ENCODE results near the gene AK8.

Gene AK8

GRCh38 chr9:132887181-132888120, 9.4 kb upstream of the AK8 start:
- no peak for DNase-seq

GRCh38 chr9:132886334-132886725, 8.2 kb upstream of the AK8 start:
- no peak for DNase-seq

GRCh38 chr9:132885720-132886333, 7.7 kb upstream of the AK8 start:
- DNase-seq = no peak

GRCh38 chr9:132883349-132884294, 5.5 kb upstream of the AK8 start:
- DNase-seq = no peak

GRCh38 chr9:132882616-132883015, 4.5 kb upstream of the AK8 start:
- DNase-seq = no peak

- DNase-seq = no peak
Measured at GRCh38 chr9:132881826-132882225, 3.7 kb upstream of the AK8 start.

GRCh38 chr9:132880324-132880661, 2.2 kb upstream of the AK8 start:
- no peak for DNase-seq

GRCh38 chr9:132879457-132880323, 1.6 kb upstream of the AK8 start:
- DNase-seq = no peak

- no peak for DNase-seq
Measured at GRCh38 chr9:132878695-132879456, 792 bp upstream of the AK8 start, which contains the start of gene SPACA9. Gene SPACA9 (plus strand): TSS chr9:132878898. CDS start chr9:132883948, 5,050 bp downstream.

GRCh38 chr9:132877458-132877823, 643 bp downstream of the AK8 start:
- no peak for DNase-seq

GRCh38 chr9:132876849-132877248, 1.2 kb downstream of the AK8 start:
- no peak for DNase-seq

- no peak for DNase-seq
Measured at GRCh38 chr9:132875159-132875558, 2.9 kb downstream of the AK8 start.

- DNase-seq = no peak
Measured at GRCh38 chr9:132873403-132873802, 4.7 kb downstream of the AK8 start.

- DNase-seq = no peak
Measured at GRCh38 chr9:132869266-132869665, 8.8 kb downstream of the AK8 start.

- no peak for DNase-seq
Measured at GRCh38 chr9:132866898-132867297, 11.2 kb downstream of the AK8 start.

GRCh38 chr9:132864691-132865090, 13.4 kb downstream of the AK8 start:
- DNase-seq = no peak

- no peak for DNase-seq
Measured at GRCh38 chr9:132864277-132864676, 13.8 kb downstream of the AK8 start.

GRCh38 chr9:132863096-132863495, 15.0 kb downstream of the AK8 start:
- no peak for DNase-seq

GRCh38 chr9:132862533-132862932, 15.6 kb downstream of the AK8 start:
- DNase-seq = no peak

GRCh38 chr9:132861666-132862065, 16.4 kb downstream of the AK8 start:
- DNase-seq = no peak

GRCh38 chr9:132858751-132859150, 19.3 kb downstream of the AK8 start:
- DNase-seq = no peak
